NCI-H2171 (cell line): Measurements from ENCODE around the gene AKAP6.
"Not testable (repeated sequence)": the region's sequence is repeated elsewhere in the genome, so short reads cannot be mapped to it uniquely, and the experiment has no call there.

Experiments used
- DNase-seq: peaks from one replicate; lab custom pipeline; 2025; lab: John Stamatoyannopoulos, UW

The AKAP6 gene

DNA sequence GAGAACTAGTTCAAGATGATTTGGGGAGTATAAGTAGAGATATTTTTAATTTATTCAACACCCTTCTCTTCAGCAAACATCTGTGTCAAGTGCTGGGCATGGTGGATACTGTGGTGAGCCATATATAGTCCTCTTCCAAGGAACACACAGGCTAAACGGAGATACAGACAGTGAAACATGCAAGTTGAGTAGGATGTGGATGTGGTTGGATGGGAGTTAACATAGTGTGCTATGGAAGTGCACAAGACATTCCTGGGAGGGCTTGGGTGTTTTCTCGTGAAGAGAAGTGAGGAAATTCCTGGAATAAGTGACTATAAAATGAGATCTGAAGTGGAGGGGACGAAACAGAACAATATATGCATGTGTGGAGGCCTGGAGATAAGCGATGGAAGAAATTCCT is 428.5 kb downstream of the AKAP6 start:
- no peak for DNase-seq

DNA sequence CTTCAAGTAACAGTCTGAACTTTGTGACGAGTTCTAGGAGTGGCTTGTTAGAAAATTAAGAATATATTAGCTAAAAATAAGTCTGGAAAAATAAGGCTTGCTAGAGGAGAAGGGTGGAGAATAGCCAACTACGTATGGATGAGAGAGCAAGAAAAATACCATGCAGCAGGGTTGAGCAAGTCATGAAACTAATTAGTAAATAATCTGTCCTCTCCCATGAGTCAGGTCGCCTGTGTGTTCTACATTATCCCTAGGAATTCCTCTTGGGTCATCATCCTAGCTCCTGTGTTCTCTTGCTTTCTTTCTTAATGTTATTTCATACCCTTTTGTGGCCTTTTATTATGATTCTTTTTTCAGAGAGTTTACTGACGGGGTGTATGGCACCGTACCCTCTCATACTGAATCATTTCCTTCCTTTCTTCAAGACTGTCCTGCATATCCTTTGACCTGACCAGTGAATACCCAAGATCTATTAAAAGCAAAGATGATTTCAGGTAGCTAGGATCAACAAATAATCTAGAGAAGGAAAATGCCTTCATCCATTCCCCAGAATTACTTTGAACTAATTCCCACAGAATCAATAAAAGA is 432.4 kb downstream of the AKAP6 start:
- no peak for DNase-seq

DNA sequence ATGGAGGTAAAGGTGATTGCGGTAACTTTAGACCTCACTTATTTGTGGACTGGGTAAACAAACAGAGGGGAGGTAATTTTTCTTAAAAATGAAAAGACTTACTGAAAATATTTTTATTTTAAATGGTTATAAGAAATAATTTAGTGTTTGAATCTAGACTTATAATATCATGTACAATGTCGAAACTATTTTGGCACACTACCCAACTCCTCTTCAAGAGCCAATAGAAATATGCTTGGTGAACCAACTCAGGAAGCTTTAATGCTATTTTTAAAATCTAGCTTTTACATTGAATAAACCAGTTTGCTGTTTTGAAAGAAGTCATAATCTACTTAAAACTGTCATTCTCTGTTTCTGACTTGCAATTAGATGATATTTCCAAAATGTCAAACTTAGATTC is 433.8 kb downstream of the AKAP6 start:
- no peak for DNase-seq

DNA sequence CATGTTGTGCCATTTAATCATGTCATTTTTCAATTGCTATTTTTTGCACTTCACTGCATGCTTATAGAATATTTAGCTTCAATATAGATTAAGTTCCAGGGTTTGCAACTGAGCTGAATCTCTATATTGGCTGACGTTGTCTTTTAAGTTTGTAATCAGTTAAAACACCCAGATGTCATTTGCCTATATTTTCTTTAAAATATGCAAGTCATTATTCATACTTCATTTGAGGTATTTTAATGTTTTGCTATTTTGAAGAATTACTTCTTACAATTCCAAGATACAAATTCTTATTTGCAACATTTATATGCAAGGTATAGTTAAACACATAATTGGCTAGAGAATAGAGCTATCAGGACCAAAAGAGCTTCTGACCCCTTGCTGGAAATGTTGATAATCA is 434.6 kb downstream of the AKAP6 start:
- DNase-seq = no peak

DNA sequence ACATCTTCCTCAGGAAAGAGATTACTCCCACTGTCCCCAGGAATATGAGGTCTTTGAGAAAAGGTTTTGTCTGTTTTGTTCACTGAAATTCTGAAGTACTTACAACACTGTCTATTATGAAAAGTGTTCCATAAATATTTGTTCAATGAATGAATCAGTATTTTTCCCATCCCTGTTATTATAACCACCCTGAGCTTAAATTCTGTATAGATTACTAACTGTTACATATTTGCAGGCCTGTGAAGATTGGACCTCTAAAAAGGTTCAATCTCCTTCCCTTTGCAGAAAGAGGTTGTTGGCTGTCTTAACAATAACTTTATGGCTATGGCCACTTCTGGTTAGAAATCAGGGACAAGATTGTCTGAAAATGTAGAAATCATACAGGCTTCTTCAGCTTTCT is 435.0 kb downstream of the AKAP6 start:
- no peak for DNase-seq

DNA sequence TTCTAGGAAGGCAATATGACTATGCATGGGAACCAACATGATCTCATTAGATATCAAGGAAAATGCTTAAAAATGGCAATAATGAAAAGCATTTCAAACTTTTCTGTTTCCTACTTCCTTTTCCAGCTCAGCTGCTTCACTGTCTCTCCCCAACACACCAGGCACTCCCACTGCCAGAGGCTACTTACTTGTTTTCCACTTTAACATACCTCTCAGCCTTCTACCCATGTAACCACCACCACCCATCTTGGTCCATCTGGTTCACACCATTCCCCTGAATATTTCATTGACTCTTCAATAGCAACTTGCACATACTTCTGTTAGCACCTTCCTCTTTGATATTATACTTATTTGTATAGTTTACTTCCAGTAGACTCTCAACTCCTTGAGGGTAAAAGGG is 441.3 kb downstream of the AKAP6 start:
- DNase-seq = no peak

DNA sequence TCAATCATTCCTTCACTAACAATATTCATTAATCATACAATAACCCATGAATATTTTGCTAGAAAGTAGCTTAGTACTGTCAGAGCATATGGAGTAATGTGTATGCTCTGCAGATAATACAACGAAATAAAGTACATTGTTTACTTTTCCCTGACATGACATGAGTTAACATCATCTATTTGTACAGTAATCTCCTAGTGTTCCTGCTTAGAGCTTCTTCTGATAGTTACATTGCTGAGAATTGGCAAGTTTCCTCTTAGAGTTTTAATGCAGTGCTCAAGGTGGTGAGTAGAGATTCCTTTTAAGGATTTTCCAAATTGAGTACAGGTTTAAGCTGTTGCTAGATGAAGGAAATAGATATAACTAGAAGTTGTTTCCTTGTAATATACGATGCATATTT is 445.1 kb downstream of the AKAP6 start:
- DNase-seq = no peak

DNA sequence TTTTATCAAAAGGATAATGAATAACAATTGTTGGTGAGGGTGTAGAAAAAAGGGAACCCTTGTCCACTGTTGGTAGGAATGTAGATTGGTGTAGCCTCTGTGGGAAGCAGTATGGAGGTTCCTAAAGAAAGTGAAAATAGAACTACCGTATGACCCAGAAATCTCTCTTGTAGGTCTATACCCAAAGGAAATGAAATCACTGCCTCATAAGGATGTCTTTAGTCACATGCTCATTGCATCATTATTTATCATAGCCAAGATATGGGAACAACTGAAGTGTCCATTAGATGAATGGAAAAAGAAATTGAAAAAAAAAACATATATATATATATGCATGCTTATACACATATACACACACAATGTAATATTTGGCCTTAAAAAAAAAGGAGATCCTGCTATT is 450.7 kb downstream of the AKAP6 start:
- no peak for DNase-seq

DNA sequence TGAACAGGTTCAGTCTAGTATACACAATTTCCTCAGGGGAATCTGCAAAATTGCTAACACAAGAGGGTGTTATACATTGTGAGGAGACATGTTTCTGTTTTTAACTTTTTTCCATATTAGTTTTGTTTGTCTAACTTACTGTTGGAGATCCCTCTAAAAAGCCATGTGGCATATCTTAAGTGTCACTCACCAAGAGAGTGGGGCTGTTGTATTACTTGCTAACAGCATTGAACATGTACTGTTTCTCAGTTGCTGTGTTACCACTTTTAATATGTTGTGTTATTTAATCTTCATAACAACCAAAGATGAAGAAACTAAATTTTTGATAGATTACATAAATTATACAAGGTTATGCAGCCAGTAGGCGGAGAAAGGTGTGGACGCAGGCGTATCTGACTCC is 455.3 kb downstream of the AKAP6 start:
- DNase-seq = no peak

DNA sequence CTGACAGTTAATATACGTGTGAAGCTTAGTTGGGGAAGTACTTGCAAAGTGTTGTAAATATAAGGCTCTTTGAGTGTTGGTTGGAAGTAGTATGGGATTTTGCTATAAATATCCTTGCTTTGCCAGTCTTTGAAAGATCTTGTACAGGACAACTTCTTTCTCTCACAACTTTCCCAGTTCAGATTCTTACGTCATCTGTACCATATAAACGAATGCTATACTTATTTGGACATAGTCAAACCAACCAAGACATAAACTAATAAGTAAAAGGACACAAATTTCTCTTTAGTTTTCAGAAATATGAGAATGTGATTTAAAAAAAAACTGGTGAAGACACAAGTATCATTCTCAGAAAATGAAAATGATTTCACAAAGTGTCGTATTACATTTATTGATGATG is 456.5 kb downstream of the AKAP6 start:
- no peak for DNase-seq

DNA sequence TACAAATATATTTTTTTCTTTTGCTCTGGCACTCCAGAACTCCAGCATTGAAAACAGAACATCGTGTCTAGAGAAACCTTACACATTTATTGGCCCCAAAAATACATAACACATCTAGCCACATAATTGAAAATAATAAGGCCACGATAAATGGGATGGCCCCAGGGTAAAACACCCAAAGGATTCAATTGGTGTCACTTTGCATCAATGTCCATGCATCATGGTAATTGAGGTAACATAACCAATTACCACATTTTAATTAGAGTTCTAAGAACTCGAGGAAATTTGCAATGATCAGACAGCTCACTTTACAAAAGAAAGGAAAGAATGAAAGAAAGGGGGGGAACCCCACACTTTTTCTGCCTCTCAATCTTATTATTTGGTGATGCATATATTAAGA is 457.8 kb downstream of the AKAP6 start:
- DNase-seq = no peak

DNA sequence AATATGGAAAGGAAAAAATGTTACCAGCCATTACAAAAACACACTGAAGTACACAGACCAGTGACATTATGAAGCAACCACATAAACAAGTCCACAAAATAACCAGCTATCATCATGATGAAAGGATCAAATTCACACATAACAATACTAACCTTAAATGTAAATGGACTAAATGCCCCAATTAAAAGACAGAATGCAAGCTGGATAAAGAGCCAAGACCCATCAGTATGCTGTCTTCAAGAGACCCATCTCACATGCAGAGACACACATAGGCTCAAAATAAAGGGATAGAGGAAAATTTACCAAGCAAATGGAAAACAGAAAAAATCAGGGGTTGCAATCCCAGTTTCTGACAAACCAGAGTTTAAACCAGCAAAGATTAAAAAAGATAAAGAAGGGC is 463.9 kb downstream of the AKAP6 start:
- DNase-seq = not testable (repeated sequence)

DNA sequence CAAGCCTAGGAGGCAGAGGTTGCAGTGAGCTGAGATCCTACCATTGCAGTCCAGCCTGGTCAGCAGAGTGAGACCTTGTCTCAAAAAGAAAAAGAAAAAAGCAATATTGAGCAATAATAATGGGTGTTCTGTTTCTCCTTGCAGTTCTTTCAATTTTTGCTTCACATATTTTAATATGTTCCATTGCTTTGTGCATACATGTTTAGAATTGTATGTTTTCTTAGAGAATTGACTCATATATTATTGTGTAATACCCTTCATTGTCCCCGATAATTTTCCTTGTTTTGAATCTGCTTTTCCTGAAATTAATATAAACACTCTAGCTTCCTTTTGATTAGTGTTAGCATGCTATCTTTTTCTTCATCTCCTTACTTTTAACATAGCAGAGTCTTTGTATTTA is 471.2 kb downstream of the AKAP6 start:
- no peak for DNase-seq

DNA sequence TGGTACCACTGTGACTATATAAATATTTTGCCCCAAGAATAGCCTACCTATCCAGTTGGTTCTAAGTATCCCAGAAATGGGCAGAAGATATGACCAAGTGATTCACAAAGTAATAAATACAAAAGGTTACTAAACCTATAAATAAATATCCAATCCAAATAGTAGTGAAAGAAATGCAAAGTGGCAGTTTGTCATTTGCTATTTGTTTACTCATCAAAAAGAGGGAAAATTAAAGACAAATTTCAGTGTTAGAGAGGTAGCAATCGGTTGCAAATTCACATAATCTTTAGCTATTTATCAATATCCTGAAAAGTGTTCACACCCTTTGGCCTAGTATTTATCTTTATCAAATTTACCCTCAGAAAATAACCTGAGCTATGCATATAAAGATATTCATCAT is 473.2 kb downstream of the AKAP6 start:
- DNase-seq = no peak

DNA sequence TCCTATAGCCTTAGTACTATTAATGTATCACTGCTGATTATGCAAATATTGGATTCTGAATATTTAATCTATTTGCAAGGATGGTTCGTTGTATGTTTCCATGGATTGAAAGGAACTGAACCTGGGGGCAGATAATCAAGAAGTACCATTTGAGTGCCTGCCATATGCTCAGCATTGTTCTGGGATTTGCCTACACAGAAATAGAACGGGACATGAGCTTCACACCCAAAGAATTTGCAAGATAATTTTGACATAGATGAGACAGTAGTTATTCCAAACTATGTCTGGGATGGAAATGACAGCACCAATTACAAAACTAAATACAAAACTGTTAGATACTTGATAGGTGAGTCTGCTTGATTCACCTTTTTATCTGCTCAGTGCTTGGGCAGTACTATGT is 476.9 kb downstream of the AKAP6 start:
- DNase-seq = no peak

DNA sequence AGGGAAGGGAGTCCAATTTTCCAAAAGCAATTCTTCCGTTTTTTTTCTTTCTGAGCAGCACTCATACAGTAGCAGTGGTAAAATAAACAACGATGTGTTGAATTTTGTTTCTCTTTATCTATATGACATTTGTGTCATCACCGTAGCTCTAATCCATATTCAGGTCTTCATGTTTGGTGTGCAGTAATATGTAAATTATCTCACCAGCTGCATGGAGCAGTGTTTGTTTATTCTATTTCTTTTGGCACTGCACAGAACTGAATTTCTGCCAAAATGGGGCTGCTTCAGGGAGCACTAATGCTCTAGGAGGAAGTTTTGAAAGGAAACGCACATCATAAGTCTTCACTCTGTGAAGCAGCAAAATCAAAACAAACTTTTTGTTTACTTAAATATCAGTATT is 479.5 kb downstream of the AKAP6 start:
- DNase-seq = no peak

DNA sequence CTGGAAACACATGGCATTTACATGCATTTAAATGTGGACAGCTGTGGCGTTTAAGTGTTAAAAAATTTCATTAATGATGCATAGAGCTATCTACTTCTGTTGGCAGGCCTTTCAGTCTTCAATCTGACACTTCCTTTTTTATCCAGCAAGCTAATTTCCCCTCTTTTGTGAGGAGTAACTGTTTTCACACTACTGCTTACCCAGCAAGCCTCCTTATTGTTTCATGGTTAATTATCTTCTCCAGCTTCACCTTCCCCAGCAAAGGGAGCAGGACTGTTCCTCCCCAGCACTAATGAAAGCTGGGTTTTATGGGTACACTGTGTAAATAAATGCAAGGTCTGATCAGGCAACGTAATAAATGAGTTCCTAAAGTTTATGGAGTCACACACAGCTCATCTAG is 480.2 kb downstream of the AKAP6 start:
- no peak for DNase-seq

DNA sequence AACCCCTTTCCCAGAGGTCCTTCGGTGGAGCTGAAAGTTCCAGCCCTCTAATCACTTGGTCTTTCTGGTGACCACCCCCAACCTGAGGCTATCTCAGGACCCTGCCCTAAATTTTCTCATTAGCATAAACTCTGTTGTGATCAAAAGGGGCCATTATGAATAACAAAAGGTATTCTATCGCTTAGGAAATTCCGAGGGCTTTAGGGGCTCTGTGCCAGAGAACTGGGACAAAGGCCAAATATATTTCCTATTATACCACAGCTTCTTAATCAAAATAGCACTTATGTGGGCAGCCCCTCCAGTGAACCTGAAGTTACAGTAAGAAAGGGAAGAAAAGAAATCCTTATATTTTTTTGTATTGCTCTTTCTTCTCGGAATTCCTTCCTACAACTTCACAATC is 484.3 kb downstream of the AKAP6 start:
- DNase-seq = no peak

DNA sequence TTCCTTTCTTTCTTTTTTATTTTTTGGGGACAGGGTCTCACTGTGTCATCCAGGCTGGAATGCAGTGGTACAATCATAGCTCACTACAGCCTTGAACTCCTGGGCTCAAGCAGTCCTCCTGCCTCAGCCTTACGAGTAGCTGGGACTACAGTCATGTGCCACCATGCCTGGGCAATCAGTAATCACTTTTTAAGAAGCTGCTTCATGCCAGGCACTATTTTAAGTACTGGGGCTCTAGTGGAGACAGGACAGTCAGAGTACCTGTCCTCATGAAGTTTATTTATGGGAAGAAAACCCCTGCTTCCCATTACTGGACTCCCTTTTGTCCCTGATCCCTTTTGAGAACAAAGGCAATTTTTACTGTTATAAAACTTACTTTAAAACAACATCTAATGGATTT is 485.6 kb downstream of the AKAP6 start:
- no peak for DNase-seq

DNA sequence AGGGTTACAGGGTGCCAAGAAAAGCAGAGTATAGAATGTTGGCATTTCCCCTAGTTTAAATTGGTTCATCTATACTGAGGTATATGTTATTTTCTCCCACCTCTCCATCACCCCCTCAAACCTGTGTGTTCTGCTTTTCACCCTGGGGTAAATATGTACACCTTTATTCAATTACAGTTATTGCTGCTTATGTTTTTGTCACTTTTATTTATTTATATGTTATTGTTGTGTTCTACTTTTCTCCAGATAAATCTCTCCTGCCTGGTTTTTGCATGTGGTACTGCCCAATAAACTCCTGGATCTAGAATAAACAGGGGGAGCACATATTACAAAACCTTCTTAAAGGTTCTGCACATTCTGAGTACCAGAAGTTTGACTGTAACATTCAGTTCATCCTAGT is 487.5 kb downstream of the AKAP6 start:
- DNase-seq = no peak

DNA sequence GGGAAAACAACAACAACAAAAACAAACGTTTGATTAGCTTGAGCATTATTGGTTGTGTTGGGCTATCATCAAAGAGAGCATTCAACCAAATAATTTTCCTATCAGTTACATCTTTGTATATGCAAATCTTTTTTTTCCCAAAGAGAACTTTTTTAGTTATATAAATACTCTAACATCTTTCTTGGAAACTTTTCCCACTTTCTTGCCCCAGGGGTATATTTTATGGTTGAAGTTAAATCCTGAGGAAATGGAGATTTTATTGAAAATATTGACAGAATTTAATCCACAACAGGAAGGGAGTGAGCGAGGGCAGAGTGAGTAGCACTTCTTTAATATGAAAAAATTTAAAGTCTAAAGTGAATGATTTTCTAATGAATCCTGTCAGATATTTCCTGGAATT is 488.7 kb downstream of the AKAP6 start:
- no peak for DNase-seq

DNA sequence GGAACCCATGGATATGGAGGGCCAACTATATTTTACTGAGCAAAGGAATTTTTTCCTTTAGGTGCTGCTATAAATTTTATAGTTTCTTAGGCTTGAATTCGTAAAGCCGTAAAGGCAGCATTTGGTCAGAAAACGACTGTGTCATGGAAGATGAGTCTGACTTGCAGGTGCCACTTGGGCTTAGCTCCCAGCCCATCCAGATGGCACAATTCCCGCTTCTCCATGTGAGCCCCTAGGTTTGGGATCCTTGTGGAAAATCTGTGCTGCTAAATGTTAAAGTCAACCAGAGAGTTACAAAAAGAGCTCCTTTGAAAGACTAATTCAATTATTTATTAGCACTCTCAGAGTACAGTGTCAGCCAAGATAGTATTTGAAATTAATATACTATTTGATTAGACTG is 489.5 kb downstream of the AKAP6 start:
- no peak for DNase-seq

DNA sequence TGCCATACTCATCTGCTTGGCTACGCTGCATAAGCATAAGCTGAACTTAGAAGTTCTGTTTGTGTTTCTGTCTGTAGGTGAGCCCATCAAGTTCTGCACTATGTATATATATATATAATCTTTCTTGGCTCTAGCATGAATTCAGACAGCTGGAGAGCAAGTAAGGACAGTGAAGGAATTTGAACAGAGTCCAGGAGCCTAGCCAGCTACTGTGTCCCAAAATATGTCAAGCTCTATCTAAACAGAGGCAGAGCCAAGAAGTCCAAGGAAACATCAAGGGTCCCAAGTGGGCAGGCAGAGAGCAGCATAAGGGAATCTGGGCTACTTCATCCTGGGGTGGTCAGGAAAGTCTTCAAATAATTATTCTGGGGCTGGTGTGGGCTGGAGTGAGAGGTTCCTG is 491.1 kb downstream of the AKAP6 start:
- DNase-seq = no peak

DNA sequence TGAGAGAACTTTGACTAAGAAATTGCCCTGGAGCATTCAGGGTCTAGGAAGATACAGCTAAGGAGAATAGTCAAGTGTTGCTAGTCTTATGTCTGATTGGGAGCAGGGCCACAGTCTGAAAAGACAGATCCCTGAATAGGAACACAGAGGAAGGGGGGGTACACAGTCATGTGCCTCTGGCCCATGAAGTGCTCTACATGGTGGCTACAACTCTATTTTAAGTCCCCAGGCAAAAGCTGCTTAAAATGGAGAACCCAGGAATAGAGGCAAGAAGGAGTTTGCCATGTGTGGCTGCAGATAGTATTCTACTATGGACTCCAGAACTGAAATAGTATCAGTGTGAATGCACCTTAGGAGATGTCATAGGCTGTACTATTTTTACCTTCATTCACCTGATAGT is 491.6 kb downstream of the AKAP6 start:
- no peak for DNase-seq
